Stomach (tissue), 4 donors: Measurements from ENCODE around the gene CCDC51.
"Not testable (repeated sequence)": the region's sequence is repeated elsewhere in the genome, so short reads cannot be mapped to it uniquely, and the experiment has no call there.

Experiments used
- EP300 ChIP-seq: sonication (generic); formaldehyde crosslinking; IDR thresholded peaks from one replicate; pipeline ENCODE4 v1.6.1; 2017; ENCODE audit warnings: antibody characterized with exemption
- POLR2A ChIP-seq, 4 donors: fragments of 450-650 bp; IDR thresholded peaks; one replicate each; pipeline ENCODE4 v1.6.1; 2016; ENCODE audit warnings: antibody characterized with exemption in 4 of 4, control low read depth in 2 of 4, mild to moderate bottlenecking in 1 of 4, moderate library complexity in 1 of 4
- POLR2AphosphoS5 ChIP-seq, 3 donors: sonication (generic); formaldehyde crosslinking; IDR thresholded peaks; one replicate each; pipeline ENCODE4 v1.6.1; 2016; ENCODE audit warnings: antibody characterized with exemption in 3 of 3
- TF ChIP-seq, protein P1 (sequence below), 7 experiments: fragments of 450-650 bp in 4 of 7; fragments of 200-600 bp in 3 of 7; sonication (generic) in 3 of 7; IDR thresholded peaks; one replicate each; pipeline ENCODE4 v1.5.1; 2016 to 2019; ENCODE audit warnings: antibody characterized with exemption in 7 of 7, control low read depth in 2 of 7, mild to moderate bottlenecking in 1 of 7

DNA sequence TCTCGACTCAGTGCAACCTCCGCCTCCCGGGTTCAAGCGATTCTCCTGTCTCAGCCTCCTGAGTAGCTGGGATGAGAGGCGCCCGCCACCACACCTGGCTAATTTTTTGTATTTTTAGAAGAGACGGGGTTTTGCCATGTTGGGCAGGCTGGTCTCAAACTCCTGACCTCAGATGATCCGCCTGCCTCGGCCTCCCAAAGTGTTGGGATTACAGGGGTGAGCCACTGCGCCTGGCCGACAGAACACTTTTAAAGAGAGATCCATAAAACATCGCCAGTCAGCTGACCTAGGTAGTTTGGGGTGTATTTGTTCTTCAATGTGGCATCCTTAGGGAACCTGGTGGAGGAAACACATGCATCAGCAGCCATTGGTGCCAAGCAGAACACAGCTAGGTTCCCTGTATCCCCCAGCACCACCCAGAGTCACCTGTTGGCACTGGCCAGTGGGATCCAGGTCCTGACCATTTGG lies 38.5 kb downstream of the CCDC51 start:
- TF ChIP-seq, protein P1, sequence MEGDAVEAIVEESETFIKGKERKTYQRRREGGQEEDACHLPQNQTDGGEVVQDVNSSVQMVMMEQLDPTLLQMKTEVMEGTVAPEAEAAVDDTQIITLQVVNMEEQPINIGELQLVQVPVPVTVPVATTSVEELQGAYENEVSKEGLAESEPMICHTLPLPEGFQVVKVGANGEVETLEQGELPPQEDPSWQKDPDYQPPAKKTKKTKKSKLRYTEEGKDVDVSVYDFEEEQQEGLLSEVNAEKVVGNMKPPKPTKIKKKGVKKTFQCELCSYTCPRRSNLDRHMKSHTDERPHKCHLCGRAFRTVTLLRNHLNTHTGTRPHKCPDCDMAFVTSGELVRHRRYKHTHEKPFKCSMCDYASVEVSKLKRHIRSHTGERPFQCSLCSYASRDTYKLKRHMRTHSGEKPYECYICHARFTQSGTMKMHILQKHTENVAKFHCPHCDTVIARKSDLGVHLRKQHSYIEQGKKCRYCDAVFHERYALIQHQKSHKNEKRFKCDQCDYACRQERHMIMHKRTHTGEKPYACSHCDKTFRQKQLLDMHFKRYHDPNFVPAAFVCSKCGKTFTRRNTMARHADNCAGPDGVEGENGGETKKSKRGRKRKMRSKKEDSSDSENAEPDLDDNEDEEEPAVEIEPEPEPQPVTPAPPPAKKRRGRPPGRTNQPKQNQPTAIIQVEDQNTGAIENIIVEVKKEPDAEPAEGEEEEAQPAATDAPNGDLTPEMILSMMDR (IDR thresholded peaks at IDR 0.05), result not testable (repeated sequence)
- TF ChIP-seq POLR2AphosphoS5 (IDR thresholded peaks at IDR 0.05); EP300; POLR2A (IDR thresholded peaks at IDR 0.05): not testable (repeated sequence)
